Uterus (tissue), 2 donors: ENCODE measurements around the gene CTLA4.

ENCODE experiments used
- POLR2A ChIP-seq, 2 donors: fragments of 450-650 bp; IDR thresholded peaks; one replicate each; pipeline ENCODE4 v1.6.1; 2016; ENCODE audit warnings: antibody characterized with exemption in 2 of 2, mild to moderate bottlenecking in 1 of 2, moderate library complexity in 1 of 2
- TF ChIP-seq, protein P1 (sequence below), 4 experiments: fragments of 200-600 bp in 2 of 4; fragments of 450-650 bp in 2 of 4; sonication (generic) in 2 of 4; IDR thresholded peaks; one replicate each; pipeline ENCODE4 v1.5.1; 2016 to 2019; ENCODE audit warnings: antibody characterized with exemption in 4 of 4, mild to moderate bottlenecking in 2 of 4, moderate library complexity in 1 of 4

DNA sequence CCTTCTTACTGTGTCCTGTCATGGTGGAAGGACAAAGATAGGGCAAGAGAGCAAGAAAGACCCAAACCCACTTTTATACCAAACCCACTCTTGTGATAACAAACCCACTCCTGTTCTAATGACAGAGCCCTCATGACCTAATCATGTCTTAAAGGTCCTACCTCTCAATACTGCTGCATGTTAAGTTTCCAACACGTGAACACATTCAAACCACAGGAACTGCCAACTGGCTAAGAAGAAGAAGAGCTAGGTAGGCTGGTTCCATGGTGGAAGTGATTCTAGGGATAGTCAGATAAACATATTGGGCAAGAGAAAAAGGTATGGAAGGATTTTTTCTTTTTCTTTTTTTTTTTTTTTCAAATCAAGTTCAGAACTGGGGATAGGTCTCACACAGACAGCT, 22.0 kb downstream of the CTLA4 start:
- TF ChIP-seq POLR2A (IDR thresholded peaks at IDR 0.05): no peak
- TF ChIP-seq, protein P1, sequence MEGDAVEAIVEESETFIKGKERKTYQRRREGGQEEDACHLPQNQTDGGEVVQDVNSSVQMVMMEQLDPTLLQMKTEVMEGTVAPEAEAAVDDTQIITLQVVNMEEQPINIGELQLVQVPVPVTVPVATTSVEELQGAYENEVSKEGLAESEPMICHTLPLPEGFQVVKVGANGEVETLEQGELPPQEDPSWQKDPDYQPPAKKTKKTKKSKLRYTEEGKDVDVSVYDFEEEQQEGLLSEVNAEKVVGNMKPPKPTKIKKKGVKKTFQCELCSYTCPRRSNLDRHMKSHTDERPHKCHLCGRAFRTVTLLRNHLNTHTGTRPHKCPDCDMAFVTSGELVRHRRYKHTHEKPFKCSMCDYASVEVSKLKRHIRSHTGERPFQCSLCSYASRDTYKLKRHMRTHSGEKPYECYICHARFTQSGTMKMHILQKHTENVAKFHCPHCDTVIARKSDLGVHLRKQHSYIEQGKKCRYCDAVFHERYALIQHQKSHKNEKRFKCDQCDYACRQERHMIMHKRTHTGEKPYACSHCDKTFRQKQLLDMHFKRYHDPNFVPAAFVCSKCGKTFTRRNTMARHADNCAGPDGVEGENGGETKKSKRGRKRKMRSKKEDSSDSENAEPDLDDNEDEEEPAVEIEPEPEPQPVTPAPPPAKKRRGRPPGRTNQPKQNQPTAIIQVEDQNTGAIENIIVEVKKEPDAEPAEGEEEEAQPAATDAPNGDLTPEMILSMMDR (IDR thresholded peaks at IDR 0.05): no peak
